Esophagus squamous epithelium (tissue), 5 donors: ENCODE results near the gene DLD. TPM values are rescaled to one million over a fixed set of nuclear protein-coding genes. Genes with fewer than 3 reads are reported as not detected.
"Not testable (repeated sequence)": the region's sequence is repeated elsewhere in the genome, so short reads cannot be mapped to it uniquely, and the experiment has no call there.

ENCODE experiments used
- DNase-seq: peaks from one replicate; lab custom pipeline; 2025; lab: John Stamatoyannopoulos, UW
- H3K27ac ChIP-seq, 4 donors: fragments of 200-600 bp; sonication (generic); one replicate each; pipeline ENCODE4 v1.5.1; 2016 to 2019; ENCODE audit warnings: mild to moderate bottlenecking in 1 of 4
- H3K27me3 ChIP-seq, 4 donors: fragments of 200-600 bp; sonication (generic); 1 replicate in 3 of 4; 2 replicates in 1 of 4; pipeline versions ENCODE4 v1.5.1 to v1.6.0; 2017 to 2021; ENCODE audit warnings: antibody characterized with exemption in 1 of 4
- H3K36me3 ChIP-seq, 3 donors: fragments of 200-600 bp; sonication (generic); one replicate each; pipeline ENCODE4 v1.5.1; 2016 to 2019
- H3K4me1 ChIP-seq, 3 donors: fragments of 200-600 bp; sonication (generic); one replicate each; pipeline ENCODE4 v1.5.1; 2017 to 2019
- H3K4me3 ChIP-seq, 4 donors: fragments of 200-600 bp; sonication (generic); 1 replicate in 3 of 4; 2 replicates in 1 of 4; pipeline ENCODE4 v1.5.1; 2016 to 2019; ENCODE audit warnings: mild to moderate bottlenecking in 2 of 4, moderate library complexity in 1 of 4
- H3K9me3 ChIP-seq, 3 donors: fragments of 200-600 bp; sonication (generic); one replicate each; pipeline ENCODE4 v1.5.1; 2016 to 2019
- CTCF ChIP-seq, 6 experiments: fragments of 450-650 bp in 4 of 6; fragments of 200-600 bp in 2 of 6; sonication (generic) in 2 of 6; IDR thresholded peaks; one replicate each; pipeline ENCODE4 v1.5.1; 2016 to 2019; ENCODE audit warnings: antibody characterized with exemption in 6 of 6, mild to moderate bottlenecking in 4 of 6, moderate library complexity in 4 of 6
- POLR2A ChIP-seq, 4 donors: fragments of 450-650 bp; IDR thresholded peaks; one replicate each; pipeline ENCODE4 v1.6.1; 2017; ENCODE audit warnings: antibody characterized with exemption in 4 of 4, mild to moderate bottlenecking in 4 of 4, moderate library complexity in 3 of 4
- WGBS, 2 donors: methylation state at CpG; one replicate each; pipeline ENCODE4 v1.1.5; 2018; 5-methylcytosine and 5-hydroxymethylcytosine counted together
- intact Hi-C: fragments of 100-400 bp; cut with DNase I; formaldehyde crosslinking; loops from one replicate; pipeline ENCODE4 v1.15.0; 2022
- total RNA-seq, 4 donors: library from RNA; depleted of rRNA; stranded (reverse); fragments of >200 nt; gene quantifications; one replicate each; pipeline ENCODE4 v1.1.0, GENCODE V29; 2016
- donor health status: DM: yes; HTN: yes; CAD: no.

DLD gene
- total RNA-seq, 4 donors from 2014 or later, result 48.6 to 132 (median 72.7) TPM

- WGBS, 2 donors, result 0% methylated on average over 3 of the region's 3 CpGs
- Histone ChIP-seq H3K27me3 (no peaks in the 10 kb centered on the region), H3K9me3 (no peaks in the 10 kb centered on the region), H3K27ac (no peak overlapping the region), H3K4me3 (no peak overlapping the region), H3K4me1 (no peaks in the 10 kb centered on the region), H3K36me3 (no peaks in the 10 kb centered on the region)
- intact Hi-C loops, result loop anchor here (10.0 kb wide), 2 partner anchors 135 to 255 kb away; partner anchors contain the start of genes CBLL1 and LAMB4
- DNase-seq, result no peak
- TF ChIP-seq POLR2A (IDR thresholded peaks at IDR 0.05) (no peak), CTCF (IDR thresholded peaks at IDR 0.05) (peak in 5 of 6 experiments; percentile 44 to 82 (median 64))
These were observed 11.5 kb upstream of the DLD start for GRCh38 chr7:107879400-107880035.

- 49 to 74% methylated on average over 2 of the region's 2 CpGs for WGBS, 2 donors
- Histone ChIP-seq H3K9me3 (no peaks in the 10 kb centered on the region), H3K4me3 (no peak overlapping the region), H3K27me3 (no peaks in the 10 kb centered on the region), H3K27ac (no peak overlapping the region), H3K36me3 (no peaks in the 10 kb centered on the region), H3K4me1 (no peaks in the 10 kb centered on the region)
- TF ChIP-seq CTCF (IDR thresholded peaks at IDR 0.05) (no peak), POLR2A (IDR thresholded peaks at IDR 0.05) (no peak)
- intact Hi-C loops, result loop anchor here (10.0 kb wide), 1 partner anchor 252 kb away; the partner anchor contains the start of gene LAMB4
- no peak for DNase-seq
These were observed 8.2 kb upstream of the DLD start for GRCh38 chr7:107882766-107883165.

- Histone ChIP-seq H3K27me3 (no peaks in the 10 kb centered on the region), H3K4me3 (no peak overlapping the region), H3K36me3 (no peaks in the 10 kb centered on the region), H3K9me3 (no peaks in the 10 kb centered on the region), H3K27ac (no peak overlapping the region), H3K4me1 (no peaks in the 10 kb centered on the region)
- 61 to 73% methylated on average over 4 to 6 of the region's 6 CpGs for WGBS, 2 donors
- no peak for TF ChIP-seq CTCF (IDR thresholded peaks at IDR 0.05)
- TF ChIP-seq POLR2A (IDR thresholded peaks at IDR 0.05), result no peak
- intact Hi-C loops, result loop anchor here (10.0 kb wide), 1 partner anchor 251 kb away; the partner anchor contains the start of gene LAMB4
- no peak for DNase-seq
These were observed 6.7 kb upstream of the DLD start for GRCh38 chr7:107884066-107884818.

GRCh38 chr7:107887827-107888226 is 3.2 kb upstream of the DLD start:
- H3K9me3 ChIP-seq, H3K36me3 ChIP-seq, H3K27me3 ChIP-seq, DNase-seq, H3K27ac ChIP-seq, H3K4me3 ChIP-seq: not testable (repeated sequence)
- 85 to 88% methylated on average over 4 to 5 of the region's 22 CpGs for WGBS, 2 donors
- peaks cover 9 to 21% (median 14%) of the 10 kb centered on the region in 3 donors for H3K4me1 ChIP-seq
- intact Hi-C loops, result loop anchor here (10.0 kb wide), 1 partner anchor 247 kb away; the partner anchor contains the start of gene LAMB4

GRCh38 chr7:107889992-107890391 is 991 bp upstream of the DLD start:
- DNase-seq, result no peak
- Histone ChIP-seq H3K4me3 (peak overlapping the region in 1 of 4 donors; percentile 84), H3K9me3 (no peaks in the 10 kb centered on the region), H3K4me1 (peaks cover 9 to 43% (median 22%) of the 10 kb centered on the region in 3 donors), H3K27me3 (no peaks in the 10 kb centered on the region), H3K36me3 (peaks cover 0 to 21% (median 0%) of the 10 kb centered on the region in 3 donors), H3K27ac (peak overlapping the region; percentile 95 to 98 (median 97))
- intact Hi-C loops, result loop anchor here (10.0 kb wide), 1 partner anchor 245 kb away; the partner anchor contains the start of gene LAMB4
- TF ChIP-seq POLR2A (IDR thresholded peaks at IDR 0.05), result no peak
- no peak for TF ChIP-seq CTCF (IDR thresholded peaks at IDR 0.05)
- WGBS, 2 donors, result 50 to 71% methylated on average over 3 of the region's 3 CpGs
